ENCODE measurements around the gene STX2.
"Not testable (repeated sequence)": the region's sequence is repeated elsewhere in the genome, so short reads cannot be mapped to it uniquely, and the experiment has no call there.

The STX2 gene

DNA sequence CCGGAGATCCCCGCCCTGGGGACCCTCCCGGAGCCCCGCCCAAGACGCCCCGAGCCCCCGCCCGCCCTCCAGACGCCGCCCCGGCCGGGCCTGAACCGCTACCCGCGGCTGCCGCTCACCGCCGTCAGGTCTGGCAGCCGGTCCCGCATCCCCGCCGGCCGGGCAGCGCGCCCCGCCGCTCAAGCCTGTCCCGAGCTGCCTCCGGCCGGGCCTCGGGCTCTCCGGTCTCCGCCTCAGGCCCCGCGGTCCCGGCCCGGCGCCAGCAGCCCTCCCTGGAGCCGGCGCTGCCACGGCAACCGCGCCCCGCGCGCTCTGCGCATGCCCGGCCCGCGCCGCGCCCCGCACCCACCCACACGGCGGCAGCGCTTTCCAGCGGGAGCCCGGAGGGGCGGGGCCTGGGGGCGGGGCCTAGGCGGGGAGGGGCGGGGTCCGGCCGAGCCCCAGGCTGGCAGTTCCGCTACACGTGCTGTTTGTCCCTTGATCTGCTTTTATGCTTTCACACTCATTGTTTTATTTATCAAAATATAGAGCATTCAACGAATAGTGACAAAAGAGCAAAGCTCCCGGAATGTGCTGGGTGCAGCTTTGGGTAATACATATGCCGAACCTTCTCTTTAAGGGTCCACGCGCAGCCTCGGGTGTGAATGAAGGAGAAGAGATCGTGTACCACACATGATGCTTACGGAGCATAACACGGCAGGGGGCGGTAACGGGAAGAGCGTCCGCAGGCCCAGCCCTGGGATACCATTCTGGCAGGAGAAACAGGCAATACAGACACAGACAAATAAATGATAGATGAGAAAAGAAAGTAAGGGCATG lies at the start of gene STX2:
TSS of gene STX2 (minus strand) at position 300 of the 819 bp plus-strand sequence. CDS start at position 149, 151 bp downstream.
- no peak for FAIRE-seq

DNA sequence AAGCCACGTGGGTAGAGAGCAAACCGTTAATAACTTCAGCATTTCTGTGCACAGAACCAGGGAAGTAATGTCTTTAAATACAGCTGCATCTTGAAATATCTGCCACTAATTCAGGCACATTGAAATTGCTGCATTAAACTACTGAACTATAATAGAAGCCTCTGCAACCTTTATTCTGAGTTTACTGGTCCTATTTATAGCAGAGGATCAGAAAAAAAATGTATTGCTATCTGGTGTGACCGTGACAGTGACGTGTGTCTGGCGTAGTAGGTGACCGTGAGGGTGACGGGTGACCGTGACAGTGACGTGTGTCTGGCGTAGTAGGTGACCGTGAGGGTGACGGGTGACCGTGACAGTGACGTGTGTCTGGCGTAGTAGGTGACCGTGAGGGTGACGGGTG lies 48.1 kb upstream of the STX2 start:
- FAIRE-seq: not testable (repeated sequence)

DNA sequence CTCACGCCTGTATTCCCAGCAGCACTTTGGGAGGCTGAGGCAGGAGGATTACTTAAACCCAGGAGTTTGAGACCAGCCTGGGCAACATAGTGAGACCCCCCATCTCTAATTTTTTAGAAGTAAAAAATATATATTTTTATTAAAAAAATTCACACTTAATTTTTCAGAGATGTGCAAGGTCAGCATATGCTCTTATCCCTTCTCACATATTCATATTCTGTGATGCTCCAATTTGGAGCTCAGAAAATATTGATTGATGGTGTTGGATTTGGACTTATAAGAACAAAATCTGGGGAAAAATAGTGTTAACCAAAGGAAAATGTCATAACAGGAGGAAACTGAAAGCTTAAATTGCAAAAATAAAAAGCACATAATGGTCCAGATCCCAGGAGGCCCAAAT lies 42.5 kb upstream of the STX2 start:
- no peak for FAIRE-seq

DNA sequence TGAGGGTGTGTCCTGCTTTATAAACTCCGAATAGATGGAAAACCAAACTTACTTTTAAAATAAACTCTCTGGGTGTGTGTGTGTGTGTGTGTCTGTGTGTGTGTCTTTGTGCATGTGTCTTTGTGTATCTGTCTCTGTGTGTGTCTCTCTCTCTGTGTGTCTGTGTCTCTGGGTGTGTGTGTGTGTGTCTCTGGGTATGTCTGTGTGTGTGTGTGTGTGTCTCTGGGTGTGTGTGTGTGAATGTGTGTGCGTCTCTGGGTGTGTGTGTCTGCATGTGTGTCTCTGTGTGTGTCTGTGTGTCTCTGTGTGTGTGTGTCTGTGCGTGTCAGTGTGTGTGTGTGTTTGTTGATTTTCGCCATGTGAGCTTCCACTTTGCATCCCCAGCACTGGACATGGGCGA lies 42.0 kb upstream of the STX2 start:
- no peak for FAIRE-seq

DNA sequence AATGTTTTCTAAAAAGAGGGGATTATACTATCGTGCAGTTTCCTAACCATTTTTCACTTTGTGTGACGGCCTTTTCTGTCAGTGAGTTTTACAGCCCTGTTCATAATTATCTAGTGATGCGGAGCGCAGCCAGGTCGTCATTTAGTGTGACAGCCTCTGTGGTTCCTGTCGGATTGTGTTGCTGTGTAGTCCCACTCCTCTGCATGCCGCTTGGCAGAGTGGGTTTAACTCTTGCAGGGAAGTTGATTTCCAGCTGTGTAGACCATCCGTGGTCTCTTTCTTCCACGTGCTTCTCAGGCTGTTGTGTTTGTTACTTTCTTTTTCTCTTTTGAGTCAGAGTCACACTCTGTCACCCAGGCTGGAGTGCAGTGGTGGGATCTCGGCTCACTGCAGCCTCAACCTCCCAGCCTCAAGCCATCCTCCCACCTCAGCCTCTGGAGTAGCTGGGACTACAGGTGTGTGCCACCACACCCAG lies 41.4 kb upstream of the STX2 start:
- no peak for FAIRE-seq

DNA sequence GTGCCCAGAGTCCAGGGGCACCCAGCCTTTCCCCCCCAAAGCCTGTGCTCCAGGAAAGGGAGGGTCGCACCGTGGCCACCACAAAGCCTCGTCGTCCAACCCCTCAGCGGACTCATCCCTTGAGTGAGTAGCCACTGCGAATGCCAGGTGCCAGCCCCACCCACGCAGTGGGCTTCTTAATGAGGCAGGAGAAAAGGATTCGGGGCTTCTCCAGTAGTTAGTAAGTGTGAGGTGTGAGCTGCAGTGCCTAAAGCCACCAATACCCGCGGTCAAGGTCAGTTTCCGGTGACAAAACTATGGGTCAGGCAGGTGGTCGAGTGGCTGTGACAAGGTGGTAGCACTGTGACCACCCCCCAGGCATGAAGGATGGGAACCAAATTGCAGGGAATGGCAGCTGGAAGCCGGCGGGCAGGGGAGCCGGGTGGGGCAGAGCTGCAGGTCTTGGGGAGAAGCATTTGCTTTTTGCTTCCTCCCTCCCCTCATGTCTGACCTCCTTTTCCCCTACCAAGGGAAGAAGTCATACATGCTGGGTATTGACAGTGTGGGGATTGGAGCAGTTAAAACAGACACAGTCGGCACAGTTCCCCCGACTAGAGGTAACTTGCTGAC lies 40.8 kb upstream of the STX2 start:
- no peak for FAIRE-seq

DNA sequence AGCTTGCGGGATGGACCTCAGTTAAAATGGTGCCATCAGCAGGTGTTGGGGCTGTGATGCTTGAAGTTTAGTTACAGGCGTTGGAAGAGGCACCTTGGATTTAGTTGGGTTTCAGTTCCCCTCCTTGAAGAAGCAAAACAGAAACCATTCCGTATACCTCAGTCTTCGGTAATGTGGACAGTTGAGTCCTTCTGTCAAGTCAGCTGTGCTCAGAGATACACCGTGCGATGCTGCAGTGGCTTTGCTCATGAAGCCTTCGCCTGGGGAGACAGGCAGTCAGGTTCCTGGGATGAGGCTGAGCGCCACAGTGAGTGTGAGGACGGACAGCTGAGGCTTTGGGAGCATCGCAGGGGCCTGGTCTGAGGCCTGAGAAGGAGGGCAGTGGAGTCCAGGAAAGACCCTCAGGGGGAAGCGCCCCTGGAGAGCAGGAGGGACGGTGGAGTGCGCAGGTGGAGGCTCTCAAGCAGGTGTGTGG lies 40.2 kb upstream of the STX2 start:
- no peak for FAIRE-seq

DNA sequence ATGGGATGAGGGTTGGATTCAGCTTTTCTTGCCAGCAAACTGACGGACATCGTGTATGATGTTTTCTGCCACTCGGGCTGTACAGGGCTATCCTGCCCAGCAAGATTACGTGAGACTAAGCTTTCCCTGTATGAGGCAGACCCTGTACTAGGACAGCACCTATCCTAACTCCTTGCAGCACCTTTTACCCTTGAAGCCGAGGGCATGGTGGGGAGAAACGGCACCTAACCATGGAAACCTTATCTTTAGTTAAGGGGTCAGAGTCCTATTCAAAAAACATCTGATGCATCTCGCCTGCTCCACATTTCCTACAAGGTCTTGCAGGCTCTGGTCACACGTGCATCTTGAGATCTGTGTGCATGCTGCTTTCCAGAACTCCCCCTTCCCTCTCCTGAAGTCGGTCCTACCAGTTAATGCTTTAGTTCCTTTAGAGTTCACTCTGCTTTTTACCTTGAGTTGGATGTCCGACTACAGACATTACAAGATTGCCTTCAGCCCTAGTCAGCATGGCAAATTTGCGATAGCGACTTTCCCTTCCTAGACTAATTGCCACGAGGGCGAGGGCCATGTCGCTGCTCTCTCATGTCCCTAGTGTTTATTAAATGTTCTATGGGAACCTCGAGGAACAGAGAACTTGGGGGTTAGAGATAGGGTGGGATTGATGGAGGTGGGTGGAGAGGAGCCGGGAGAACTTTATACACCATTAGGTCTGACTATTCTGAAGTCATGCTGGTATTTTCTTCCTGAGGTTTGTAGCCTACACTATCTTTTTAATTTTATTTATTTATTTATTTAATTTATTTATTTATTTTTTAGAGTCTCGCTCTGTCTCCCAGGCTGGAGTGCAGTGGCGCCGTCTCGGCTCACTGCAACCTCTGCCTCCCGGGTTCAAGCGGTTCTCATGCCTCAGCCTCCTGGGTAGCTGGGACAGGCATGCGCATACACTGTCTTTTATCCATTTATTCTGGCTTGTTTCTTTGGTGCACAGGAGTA lies 39.4 kb upstream of the STX2 start:
- no peak for FAIRE-seq

DNA sequence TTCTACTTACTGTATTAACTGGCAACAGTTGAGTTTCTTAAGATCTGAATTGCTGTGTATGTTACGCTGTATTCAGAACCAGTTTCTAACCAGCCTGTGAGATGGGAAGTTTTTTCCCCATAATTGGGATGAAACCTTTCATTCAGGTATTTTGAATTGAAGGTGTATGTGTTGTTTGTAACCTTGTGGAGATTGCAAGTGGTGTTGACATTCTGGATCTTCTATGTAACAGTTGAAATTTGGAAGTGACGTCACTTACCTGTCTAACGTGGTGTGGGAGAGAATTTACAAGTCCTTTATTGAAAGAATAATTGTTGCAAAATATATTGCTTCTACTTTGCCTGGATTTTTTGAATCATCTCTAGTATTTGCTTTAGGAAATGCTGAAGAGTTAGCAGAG lies 38.3 kb upstream of the STX2 start:
- no peak for FAIRE-seq

DNA sequence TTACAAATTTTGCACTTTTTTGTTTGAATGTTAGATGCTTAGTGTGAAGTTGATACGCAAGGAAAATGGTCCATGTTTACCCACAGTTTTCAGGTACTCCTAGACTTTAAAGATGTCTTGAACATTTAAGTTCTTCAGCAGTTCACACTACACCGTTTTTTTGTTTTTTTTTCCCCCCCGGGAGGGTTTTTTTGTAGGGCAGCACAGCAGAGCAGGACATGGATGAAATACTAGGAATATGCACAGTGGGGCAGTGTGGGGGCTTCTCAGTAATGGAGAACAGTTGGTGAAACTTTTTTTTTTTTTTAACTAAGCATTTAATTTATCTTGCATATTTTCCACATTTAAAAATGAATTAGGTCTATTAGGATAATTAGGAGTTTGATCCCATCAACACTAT lies 37.7 kb upstream of the STX2 start:
- FAIRE-seq: no peak

DNA sequence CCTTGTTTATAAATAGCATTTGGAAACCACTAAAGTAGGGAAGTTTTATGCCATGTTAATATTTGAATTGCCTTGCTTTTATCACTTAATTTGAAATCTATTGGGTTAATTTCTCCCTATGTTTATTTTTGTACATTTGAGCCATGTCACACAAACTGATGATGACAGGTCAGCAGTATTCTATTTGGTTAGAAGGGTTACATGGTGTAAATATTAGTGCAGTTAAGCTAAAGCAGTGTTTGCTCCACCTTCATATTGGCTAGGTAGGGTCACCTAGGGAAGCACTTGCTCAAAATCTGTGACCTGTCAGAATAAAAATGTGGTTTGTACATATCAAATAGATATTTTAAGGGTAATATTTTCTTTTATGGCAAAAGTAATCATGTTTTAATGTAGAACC lies 37.2 kb upstream of the STX2 start:
- no peak for FAIRE-seq

DNA sequence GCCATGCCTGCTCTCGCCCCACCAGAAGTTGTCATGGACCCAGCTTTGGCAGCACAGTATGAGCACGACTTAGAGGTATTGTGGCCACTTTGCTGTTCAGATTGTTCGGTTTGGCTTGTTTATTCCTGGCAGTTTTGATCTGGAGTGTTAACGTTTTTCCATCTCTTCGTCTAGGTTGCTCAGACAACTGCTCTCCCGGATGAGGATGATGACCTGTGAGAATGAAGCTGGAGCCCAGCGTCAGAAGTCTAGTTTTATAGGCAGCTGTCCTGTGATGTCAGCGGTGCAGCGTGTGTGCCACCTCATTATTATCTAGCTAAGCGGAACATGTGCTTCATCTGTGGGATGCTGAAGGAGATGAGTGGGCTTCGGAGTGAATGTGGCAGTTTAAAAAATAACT lies 36.7 kb upstream of the STX2 start:
- FAIRE-seq: not testable (repeated sequence)

DNA sequence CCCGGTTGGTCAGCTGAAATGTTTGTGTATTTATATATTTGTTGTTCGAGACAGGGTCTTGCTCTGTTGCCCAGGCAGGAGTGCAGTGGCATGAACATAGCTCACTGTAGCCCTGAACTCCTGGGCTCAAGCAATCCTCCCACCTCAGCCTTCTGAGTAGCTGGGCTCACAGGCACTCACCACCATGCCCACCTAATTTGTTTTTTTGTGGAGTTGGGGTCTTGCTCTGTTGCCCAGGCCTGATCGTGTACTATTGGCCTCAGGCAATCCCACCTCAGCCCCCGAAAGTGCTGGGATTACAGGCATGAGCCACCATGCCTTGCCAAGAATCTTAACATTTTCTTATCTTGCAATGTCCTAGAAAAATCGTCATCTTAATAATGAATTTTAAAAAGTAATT lies 36.1 kb upstream of the STX2 start:
- no peak for FAIRE-seq

DNA sequence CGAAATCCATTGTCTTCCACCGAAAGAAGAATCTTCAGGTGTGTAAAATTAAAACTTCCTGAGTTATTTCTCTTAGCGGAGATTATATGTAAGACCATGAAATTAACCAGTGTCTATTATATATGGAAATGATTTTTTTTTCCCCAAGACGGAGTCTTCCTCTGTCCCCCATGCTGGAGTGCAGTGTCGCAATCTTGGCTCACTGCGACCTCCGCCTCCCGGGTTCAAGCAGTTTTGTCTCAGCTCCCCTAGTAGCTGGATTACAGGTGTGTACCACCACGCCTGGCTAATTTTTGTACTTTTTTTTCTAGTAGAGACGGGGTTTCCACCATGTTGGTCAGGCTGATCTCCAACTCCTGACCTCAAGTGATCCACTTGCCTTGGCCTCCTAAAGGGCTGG lies 35.6 kb upstream of the STX2 start:
- FAIRE-seq: no peak

DNA sequence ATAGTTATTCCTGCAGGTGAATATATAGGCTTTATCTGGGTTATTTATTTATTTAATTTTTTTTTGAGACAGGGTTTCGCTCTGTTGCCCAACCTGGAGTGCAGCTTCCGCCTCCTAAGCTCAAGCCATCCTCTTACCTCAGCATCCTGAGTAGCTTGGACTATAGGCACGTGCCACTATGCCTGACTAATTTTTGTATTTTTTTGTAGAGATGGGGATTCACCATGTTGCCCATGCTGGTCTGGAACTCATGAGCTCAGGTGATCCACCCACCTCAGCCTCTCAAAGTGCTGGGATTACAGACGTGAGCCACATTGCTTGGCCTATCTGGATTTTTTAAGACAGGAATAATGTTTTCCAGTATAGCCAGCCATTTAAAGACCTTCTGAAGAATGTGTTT lies 34.8 kb upstream of the STX2 start:
- no peak for FAIRE-seq

DNA sequence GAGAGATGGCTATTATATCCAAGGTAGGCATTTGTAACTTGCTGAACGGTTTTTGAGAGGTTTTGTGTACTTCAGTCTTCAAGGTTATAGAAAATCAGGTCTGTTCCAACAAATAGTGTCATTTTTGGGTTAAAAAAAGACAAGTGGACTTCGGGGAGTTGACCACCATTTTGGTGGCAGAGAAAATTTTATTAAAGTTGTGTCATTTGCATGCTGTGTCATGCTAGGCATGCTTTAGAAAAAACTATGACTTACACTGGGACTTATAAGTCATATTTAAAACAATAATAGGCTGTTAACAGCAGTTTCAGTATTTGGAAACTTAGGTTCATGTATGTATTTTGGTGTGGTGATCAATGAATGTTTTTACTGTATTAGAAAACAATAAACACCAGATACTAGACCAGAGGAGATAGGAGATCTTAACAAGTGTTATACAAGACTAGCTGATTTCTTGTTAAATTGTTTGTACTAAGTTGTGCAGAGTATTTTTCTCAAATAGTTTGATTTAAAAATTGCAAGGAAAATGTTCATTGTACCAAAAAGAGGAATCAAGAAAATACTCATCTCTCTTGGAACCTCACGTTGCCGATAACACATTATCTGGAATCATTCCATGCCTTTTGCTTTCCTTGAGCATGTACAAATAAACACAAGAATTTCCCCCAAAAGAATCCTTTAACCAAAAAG lies 34.2 kb upstream of the STX2 start:
- no peak for FAIRE-seq

DNA sequence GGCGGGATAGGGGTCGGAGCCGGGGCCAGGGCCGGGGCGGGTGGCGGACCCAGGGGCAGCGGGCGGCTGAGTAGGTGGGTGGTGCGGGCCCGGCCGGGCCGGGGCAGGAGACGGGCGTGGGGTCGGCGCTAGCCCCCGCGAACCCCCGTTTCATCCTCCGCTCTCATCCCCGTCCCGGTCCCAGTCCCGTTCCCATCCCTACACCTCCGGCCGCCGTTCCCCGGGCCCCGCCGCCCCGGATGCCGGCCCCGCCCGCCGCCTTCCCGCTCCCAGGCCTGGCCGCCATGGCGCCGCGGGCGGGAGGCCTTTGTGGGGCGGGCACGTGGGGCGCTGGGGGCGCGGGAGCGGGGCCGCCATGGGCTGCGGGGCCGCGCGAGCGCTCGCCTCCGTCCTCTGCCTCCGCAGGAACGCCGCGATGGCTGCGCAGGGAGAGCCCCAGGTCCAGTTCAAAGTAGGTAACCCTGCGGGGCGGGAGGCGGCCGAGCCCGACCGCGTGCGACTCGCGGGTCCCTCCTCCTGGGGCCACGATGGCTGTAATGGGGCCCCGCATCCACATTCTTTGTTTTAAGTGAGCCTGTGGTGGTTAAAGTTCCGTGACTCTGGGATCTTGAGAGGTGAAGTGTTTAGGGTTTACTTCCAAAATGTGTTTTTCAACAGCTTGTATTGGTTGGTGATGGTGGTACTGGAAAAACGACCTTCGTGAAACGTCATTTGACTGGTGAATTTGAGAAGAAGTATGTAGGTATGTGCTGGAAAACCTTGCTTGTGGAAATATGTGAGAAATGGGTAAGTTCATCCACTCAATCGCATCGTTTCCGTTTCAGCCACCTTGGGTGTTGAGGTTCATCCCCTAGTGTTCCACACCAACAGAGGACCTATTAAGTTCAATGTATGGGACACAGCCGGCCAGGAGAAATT lies 33.4 kb upstream of the STX2 start:
- no peak for FAIRE-seq

DNA sequence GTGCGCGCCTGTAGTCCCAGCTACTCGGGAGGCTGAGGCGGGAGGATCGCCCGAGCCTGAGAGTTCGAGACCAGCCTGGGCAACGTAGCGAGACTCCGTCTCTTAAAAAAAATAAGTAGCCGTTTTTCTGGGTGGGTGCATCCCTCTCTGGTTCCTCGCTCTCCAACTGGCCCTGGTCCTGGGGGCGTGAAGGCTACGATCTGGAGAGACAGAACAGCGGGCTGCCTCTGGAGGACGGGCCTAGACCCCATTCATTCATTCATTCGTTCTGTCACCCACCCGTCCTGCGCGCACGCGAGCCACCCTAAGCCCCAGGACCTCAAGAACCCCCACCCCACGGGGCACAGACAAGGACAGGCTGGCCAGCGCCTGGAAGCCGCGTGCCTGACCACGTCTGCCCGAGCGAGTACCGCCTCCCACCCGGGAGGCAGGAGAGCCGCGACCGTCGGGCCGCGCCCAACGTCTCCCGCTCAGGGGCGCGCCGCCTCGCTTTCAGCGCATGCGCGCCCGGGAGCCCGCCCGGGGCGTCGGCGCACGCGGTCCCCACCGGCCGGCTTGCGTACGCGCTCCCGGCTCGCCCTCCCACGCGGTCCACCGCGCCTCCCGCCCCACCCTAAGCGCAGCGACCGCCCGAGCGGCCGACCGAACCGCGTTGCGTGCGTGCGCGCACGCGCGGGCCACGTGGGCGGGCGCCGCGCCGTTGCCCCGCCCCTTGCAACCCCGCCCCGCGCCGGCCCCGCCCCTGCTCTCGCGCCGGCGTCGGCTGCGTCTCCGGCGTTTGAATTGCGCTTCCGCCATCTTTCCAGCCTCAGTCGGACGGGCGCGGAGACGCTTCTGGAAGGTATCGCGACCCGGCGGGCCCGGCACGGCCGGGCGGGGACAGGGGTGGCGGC lies 32.5 kb upstream of the STX2 start, which contains the start of gene RAN:
TSS of gene RAN (plus strand) at position 781 of the 893 bp plus-strand sequence. CDS start 528 bp downstream, outside the sequence.
- no peak for FAIRE-seq

DNA sequence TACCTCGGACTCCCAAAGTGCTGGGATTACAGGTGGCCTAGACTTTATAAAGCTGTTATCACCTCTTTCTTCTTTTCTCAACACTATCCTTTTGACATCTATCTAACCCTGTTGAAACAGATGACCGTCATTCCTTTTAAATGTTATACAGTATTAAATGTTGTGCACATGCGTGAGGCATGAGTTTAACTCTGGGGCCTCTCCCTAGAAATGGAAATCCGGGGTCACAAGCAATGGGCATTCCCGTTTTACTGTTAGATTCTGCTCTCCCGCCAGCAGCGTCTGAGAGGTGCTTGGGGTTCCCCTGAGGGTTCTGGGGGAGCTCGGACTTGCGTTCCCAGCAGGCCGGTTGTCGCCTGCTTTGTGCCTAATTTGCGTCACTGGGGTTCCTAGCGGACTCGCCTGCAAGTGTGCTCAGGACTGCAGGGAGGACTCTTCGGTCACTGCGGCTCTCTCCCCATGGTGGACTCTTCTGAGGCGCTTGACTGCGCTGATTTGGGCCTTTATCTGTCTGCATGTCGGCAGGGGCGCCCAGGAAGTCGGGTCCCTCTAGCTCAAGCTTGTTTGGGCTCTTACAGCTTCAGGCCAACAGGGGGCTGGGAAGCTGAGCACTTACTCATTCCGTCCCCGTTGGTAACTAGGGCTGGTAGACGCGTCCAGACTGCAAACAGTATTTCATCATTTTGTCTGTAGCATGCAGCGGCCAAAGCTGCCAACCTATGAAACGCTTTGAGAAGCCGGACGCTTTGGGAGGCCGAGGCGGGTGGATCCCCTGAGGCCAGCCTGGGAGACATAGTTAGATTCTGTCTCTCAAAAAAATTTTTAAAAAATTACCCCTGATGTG lies 31.6 kb upstream of the STX2 start:
- no peak for FAIRE-seq
